Left colon (tissue), 2 donors: Measurements from ENCODE around the gene CENPN. TPM values are rescaled to one million over a fixed set of nuclear protein-coding genes. Genes with fewer than 3 reads are reported as not detected.
A peak's percentile ranks its signal among the peaks of the same experiment; 100 is the strongest.

Experiments used
- ATAC-seq: fragments of 200-7000 bp; cut with Tn5 transposase; one replicate; pipeline ENCODE4 v1.9.1; 2020; ENCODE audit warnings: mild to moderate bottlenecking, moderate library complexity
- DNase-seq, 2 donors: peaks; one replicate each; pipeline ENCODE4 v3.0.0-alpha.2; 2020
- intact Hi-C, 2 donors: fragments of 100-400 bp; cut with DNase I in 1 of 2; cut with micrococcal nuclease in 1 of 2; formaldehyde crosslinking; loops; one replicate each; pipeline versions ENCODE4 v1.11.2 to v1.14.0; 2022; cut with DNase I, micrococcal nuclease
- total RNA-seq, 2 donors: library from RNA; stranded (reverse); fragmentation: NEBNext Ultra II Directional; extraction: Animal tissue kit (Norgen Biotek cat#: 25700); gene quantifications; one replicate each; pipeline ENCODE4 v1.2.1, GENCODE V29; 2021
- donor health status: DM: no; HTN: no; CAD: no.
- donor health status: DM: yes; HTN: yes; CAD: no.

Gene CENPN
- total RNA-seq, 2 donors from 2014 or later, result 7.7 to 9.7 TPM

DNA sequence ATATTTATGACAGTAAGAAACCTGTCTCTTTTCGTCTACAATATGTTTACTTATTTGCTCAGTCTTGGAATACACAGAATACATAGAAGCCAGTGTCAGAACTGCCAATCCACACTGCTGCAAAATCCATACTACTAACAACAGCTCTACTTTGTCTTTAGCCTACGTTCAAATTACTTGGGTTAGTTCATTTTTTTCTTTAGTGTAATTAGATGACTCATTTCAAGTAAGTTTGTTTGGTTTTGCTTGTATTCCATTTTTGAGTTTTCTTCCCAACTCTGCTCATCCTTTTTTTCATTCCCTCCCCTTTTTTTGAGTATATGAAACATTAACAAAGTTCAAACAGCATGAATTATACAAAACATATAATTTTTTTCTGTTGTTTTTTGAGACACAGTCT lies 17.2 kb upstream of the CENPN start:
- ATAC-seq, result peak; percentile 35

DNA sequence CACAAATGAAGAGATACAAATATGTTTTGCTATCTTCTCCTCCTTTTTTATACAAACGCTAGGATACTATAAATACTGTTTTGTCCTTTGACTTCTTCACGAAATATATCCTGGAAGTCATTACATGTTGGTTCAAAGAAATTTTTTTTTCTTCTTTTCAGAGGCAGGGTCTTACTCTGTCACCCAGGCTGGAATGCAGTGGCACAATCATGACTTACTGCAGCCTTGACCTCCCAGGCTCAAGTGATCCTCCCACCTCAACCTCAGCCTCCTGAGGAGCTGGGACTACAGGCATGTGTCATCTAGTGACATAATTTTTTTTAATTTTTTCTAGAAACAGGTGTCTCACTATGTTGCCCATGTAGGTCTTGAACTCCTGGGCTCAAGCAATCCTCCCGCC lies 16.4 kb upstream of the CENPN start:
- ATAC-seq (no peak), DNase-seq (no peak)
- intact Hi-C loops, result no loop called here

More for the DNA sequence above, 17.2 kb upstream of the CENPN start:
- no peak for DNase-seq
- intact Hi-C loops, result no loop called here

GRCh38 chr16:80990978-80991377 lies 16.0 kb upstream of the CENPN start:
- DNase-seq, result no peak
- intact Hi-C loops, result no loop called here
- peak; percentile 24 for ATAC-seq

DNA sequence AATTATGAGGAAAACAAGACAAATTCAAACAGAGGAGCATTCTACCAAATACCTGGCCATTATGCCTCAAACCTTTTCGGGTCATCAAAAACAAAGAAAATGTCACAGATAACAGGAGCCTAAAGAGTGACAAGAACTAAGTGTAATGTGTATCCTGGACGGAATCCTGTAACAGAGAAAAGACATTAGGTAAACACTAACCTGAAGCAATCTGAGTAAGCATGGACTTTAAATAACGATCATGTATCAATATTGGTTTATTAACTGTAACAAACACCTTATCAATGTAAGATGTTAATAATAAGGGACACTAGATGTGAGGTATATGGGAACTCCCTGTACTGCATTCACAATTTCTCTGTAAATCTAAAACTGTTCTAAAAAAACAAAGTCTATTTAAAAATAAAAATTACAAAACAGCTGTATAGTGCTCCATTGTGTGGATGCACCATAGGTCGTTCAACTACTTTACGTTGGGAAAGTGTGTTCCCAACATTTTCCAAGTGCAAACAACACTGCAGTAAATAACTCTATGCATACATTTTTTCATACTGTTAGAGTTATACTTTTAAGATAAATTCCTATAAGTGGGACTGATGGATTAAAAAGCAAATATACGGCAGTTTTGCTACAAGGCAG lies 15.1 kb upstream of the CENPN start:
- DNase-seq (no peak), ATAC-seq (no peak)
- intact Hi-C loops, result no loop called here

DNA sequence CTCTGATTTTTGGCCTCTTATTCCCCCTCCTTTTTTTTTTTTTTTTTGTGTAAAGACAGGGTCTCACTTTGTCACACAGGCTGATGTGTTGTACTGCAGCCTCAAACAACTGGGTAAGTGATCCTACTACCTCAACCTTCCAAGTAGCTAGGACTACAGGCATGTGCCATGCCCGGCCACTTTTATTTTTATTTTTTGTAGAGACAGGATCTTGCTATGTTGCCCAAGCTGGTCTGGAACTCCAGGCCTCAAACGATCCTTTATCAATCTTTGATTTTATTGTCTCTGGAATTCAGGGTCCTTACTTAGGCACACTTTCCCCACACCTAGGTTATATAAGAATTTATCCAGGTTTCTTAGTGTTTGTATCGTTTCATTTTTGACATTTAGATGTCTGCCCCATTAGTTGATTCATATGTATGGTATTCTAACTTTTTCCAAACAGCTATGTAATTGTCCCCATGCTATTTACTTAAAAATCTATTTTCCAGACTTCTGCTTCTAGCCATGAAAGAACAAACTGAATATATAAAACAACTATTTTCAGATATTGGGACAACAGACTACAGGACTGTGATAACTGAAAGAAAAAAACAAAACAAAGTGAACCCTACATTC lies 14.2 kb upstream of the CENPN start:
- intact Hi-C loops, result no loop called here
- no peak for DNase-seq
- ATAC-seq, result no peak

DNA sequence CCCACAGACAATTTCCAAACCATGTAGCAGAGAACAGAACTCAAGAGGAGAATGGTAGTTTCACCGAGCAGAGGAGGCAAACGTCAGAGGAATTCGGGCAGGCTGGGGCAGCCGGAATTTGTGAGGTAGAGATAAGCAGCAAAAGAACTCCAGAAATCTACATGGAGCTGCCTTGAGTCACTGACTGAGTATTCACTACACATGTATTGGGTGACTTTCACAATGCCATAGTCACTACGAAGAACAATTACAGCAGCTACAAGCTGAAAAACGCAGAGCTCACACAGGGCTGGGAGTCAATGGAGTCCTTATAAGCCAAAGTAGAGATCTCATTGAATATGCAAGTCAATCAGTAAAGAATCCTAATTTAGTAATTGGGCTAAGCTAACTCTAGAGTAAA lies 13.7 kb upstream of the CENPN start:
- no peak for DNase-seq
- intact Hi-C loops, result no loop called here
- no peak for ATAC-seq

DNA sequence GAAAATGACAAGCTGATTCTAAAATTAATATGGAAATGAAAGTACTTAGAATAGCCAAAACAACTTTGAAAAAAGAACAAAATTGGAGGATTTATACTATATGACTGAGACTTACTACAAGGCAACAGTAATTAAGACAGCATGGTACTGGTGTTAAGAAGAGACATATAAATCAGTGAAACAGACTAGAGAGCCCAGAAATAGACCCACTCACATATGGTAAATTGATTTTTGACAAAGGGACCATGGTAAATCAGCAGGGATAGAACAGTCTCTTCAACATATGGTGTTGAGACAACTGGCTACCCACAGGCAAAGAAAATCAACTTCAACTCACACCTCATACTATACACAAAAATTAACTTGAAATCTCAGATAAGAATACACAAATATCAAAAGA lies 13.2 kb upstream of the CENPN start:
- intact Hi-C loops, result no loop called here
- ATAC-seq (no peak), DNase-seq (no peak)

DNA sequence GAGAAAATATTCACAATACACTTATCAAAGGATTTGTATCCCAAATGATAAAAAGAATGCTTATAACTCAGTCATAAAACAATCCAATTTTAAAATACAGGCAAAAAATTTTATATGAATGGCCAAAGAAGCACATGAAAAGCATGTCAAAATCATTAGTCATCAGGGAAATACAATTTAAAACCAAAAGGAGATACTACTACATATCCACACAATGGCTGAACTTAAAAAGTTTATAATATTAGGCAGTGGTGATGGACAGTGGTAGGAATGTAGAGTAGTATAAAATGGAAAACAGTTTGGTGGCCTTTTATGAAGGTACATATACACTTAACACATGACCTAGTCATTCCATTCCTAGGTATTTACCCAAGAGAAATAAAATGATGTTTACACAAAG lies 12.6 kb upstream of the CENPN start:
- no peak for DNase-seq
- ATAC-seq, result peak; percentile 82
- intact Hi-C loops, result no loop called here

DNA sequence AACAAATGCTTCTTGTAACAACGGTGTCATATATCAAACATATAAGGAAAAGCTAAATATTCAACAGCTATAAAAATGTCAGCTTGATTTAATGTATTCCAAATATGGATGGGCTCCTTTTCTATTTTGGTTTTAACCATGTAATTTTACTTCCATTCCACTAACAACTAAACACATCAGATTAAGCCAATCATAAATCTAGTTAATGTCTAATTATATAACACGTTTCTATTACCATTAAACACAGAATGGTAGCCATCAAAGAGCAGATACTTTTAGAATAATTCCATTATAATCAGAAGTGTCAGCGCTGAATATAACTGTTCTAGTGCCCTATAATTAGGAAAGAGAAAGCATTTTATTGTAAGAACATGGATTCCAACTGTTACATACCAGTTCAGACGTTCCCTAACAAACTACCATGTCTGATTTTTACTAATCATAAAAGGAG lies 10.3 kb upstream of the CENPN start:
- intact Hi-C loops, result no loop called here
- ATAC-seq (no peak), DNase-seq (no peak)

- ATAC-seq, result peak; percentile 71
- intact Hi-C loops, result no loop called here
Measured at GRCh38 chr16:80997139-80997798, 9.7 kb upstream of the CENPN start.

DNA sequence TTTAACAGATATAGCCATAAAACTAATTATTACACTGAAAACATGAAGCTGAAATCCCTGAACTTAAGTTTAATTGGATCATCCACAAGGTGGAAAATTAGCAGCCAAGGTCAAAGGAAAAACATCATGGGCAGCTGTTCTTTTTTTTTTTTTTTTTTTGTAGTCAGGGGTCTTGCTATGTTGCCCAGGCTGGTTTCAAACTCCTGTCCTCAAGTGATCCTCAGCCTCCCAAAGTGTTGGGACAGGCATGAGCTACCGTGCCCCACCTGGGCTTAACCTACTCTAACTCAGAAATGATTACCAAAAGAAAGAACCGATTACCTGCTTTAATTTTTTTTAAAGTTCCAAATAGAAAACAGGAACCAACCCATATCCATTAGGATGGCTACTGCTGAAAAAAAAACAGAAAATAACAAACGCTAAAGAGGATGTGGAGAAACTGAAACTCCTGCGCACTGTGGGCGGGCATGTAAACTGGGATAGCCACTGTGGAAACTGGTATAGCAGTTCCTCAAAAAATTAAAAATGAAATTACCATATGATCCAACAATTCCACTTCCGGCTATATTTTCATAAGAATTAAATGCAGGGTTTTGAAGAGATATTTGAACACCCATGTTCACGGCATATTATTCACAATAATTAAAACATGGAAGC lies 8.9 kb upstream of the CENPN start:
- no peak for ATAC-seq
- DNase-seq, result no peak
- intact Hi-C loops, result no loop called here

More at GRCh38 chr16:80997139-80997798, 9.7 kb upstream of the CENPN start:
- DNase-seq, result no peak

DNA sequence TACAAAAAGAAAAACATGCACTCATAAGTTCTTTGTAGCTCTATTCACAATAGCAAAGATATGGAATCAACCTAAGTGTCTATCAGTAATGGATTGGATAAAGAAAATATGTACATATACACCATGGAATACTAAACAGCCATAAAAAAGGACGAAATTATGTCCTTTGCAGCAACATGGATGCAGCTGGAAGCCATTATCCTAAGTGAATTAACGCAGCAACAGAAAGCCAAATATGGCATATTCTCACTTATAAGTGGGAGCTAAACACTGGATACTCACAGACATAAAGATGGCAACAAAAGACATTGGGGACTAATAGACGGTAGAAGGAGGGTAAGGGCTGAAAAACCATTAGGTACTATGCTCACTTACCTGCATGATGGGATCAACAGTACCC lies 6.1 kb upstream of the CENPN start:
- DNase-seq, result no peak
- ATAC-seq, result no peak
- intact Hi-C loops, result no loop called here

DNA sequence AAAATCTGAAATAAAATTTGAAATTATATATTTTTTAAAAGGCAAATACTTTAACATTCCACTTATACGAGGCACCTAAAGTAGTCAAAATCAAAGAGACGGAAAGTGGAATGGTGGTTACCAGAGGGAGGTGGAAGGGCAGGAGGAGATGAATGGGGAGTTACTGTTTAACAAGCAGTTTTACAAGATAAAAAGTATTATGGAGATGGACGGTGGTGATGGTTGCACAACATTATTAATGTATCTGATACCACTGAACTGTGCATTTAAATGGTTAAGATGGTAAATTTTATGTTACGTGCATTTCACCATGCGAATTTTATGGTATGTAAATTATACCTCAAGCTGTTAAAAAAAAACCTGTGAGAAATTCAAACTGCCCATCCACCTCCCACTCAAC lies 5.7 kb upstream of the CENPN start:
- DNase-seq, result no peak
- intact Hi-C loops, result no loop called here

GRCh38 chr16:81003064-81003463 lies 4.0 kb upstream of the CENPN start:
- intact Hi-C loops, result no loop called here
- ATAC-seq (no peak), DNase-seq (no peak)

More for the DNA sequence above, 5.7 kb upstream of the CENPN start:
- ATAC-seq, result no peak

DNA sequence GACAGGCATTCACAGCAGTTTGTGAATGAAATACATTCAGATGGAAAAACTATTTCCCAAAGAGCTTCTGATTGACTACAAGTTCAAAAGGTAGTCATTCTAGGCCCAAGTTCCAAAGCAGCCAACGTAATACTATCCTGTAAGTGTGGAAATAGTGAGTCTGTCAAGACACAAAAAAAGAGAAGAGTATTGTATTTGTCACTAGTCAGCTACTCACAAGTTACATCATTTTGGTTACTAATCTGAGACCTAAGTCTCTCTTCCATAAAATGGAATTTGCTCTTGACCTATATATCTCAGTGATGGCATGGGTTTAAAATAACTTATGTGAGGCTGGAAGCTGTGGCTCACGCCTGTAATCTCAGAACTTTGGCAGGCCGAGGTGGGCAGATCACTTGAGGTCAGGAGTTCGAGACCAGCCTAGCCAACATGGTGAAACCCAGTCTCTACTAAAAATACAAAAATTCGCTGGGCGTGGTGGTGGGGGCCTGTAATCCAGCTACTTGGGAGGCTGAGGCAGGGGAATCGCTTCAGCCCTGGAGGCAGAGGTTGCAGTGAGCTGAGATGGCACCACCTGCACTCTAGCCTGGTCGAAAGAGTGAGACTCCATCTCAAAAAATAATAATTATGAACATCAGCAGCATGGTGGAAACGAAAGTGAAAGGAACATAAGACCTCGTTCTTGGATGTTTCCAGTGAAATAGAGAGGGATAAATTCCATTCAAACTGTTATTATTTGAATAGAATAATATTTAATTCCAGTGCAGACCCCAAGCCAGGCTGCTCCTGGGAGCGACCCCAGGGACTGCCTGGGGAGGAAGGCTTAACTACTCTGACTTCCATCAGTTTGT lies 3.2 kb upstream of the CENPN start:
- ATAC-seq (no peak), DNase-seq (no peak)
- intact Hi-C loops, result no loop called here

DNA sequence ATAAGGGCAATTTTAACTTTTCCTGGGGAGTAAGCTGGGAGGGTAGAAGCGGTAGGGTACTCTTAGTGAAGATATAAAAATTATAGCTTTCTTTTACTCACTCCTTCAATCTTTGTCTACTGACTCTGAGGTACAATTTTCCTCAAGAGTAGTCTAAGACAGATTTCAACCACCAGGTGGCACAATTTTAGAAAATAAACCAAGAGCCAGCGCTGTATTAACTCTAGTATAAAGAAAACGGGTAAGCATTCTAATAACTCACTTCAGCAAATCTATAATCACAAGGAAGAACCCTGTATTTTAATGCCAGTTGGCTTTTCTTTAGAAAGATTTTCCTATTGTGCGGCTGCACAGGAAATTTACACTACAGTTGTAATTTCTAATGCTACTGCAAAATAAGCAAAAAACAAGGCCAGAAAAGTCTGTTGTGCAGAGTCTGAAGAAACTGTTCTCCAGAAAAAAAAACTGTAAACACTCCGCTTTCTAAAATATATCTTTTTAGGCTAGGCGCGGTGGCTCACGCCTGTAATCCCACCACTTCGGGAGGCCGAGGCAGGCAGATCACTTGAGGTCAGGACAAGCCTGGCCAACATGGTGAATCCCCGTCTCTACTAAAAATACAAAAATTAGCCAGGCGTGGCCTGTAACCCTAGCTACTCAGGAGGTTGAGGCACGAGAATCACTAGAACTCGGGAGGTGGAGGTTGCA lies 2.2 kb upstream of the CENPN start:
- no peak for ATAC-seq
- intact Hi-C loops, result no loop called here
- peak in 1 of 2 donors; percentile 34 for DNase-seq

DNA sequence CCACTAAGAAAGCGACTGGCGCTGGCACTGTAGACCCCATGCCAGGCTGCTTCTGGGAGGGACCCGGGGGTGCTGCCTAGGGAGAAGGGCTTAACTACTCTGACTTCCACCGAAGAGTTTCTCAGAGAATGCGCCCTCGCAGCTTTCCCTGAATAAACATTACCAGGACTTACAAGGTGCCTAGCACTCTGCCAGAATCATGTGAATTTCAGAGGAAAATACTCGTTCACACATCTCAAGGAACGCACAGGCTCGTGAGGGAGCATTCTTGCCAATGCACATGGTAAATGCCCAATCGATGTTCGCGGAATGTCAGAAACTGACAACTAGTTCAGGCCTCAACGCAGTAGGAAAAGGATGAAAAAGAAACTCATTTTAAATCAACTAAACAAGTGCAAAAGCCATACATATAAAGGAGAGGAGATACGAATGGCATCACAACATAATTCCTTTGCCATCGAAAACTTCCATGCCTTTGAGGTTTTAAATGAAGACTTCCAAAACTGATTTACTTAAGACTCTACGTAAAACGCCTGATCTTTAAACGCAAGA lies 1.3 kb upstream of the CENPN start:
- DNase-seq (peak in 1 of 2 donors; percentile 27), ATAC-seq (no peak)
- intact Hi-C loops, result no loop called here

DNA sequence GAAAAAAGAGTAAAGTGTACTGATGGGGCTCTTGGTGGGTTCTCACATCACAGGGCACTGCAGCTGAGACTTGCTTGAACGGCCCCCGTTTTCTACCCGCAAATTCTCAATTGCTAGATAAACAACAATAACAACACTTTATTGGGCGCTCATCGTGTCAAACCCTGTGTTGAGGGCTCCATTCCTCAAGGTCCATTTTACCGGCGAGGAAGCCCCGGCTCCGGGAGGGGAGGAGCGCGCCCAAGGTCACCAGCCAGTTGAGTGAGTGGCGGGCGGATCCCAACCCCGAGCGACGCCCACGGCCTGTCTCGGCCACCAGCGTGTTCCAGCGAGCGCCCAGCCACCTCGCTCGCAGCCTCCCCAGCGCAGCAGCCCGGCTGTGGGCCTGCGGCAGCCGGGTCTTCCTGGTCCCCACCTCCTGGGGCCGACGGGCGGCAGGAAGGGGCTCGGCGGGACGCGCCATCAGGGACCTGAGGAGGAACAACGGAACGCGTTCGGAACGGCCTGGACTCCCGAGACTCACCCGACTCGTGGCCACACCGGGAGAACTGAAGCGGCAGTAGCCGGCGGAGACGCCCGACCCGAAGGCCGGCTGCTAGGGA lies 702 bp upstream of the CENPN start:
- ATAC-seq (peak; percentile 65), DNase-seq (peak; percentile 85 to 87)
- intact Hi-C loops, result no loop called here
